ENCODE results near the gene ZC3H6.

DNA sequence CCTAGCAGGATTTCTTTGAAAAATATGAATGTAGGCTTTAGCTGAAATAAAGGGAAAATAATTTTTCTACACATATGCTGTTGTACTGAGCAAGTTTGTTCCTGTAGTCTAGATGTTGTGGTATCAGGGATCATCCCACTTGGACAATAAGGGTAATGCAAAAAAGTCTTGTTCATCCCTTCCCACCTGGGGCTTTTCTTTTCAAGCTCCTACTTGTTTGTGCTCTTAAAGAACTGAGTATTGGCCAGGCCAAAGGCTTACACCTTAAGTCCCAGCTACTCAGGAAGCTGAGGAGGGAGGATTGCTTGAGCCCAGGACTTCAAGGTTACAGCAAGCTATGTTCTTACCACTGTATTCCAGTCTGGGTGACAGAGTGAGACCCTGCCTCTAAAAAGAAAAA is 35.5 kb downstream of the ZC3H6 start:
- TF ChIP-seq CSDC2 (CRISPR knock-in tag; IDR thresholded peaks at IDR 0.05), result no peak
- no peak for TF ChIP-seq TCF4 (CRISPR knock-in tag; IDR thresholded peaks at IDR 0.05; ENCODE audit: borderline replicate concordance)
- TF ChIP-seq, protein P1, sequence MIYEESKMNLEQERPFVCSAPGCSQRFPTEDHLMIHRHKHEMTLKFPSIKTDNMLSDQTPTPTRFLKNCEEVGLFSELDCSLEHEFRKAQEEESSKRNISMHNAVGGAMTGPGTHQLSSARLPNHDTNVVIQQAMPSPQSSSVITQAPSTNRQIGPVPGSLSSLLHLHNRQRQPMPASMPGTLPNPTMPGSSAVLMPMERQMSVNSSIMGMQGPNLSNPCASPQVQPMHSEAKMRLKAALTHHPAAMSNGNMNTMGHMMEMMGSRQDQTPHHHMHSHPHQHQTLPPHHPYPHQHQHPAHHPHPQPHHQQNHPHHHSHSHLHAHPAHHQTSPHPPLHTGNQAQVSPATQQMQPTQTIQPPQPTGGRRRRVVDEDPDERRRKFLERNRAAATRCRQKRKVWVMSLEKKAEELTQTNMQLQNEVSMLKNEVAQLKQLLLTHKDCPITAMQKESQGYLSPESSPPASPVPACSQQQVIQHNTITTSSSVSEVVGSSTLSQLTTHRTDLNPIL (CRISPR knock-in tag; IDR thresholded peaks at IDR 0.05; ENCODE audit: low read depth), result no peak
- no peak for TF ChIP-seq SNAI2 (CRISPR knock-in tag; IDR thresholded peaks at IDR 0.05)
- TF ChIP-seq, protein P2, sequence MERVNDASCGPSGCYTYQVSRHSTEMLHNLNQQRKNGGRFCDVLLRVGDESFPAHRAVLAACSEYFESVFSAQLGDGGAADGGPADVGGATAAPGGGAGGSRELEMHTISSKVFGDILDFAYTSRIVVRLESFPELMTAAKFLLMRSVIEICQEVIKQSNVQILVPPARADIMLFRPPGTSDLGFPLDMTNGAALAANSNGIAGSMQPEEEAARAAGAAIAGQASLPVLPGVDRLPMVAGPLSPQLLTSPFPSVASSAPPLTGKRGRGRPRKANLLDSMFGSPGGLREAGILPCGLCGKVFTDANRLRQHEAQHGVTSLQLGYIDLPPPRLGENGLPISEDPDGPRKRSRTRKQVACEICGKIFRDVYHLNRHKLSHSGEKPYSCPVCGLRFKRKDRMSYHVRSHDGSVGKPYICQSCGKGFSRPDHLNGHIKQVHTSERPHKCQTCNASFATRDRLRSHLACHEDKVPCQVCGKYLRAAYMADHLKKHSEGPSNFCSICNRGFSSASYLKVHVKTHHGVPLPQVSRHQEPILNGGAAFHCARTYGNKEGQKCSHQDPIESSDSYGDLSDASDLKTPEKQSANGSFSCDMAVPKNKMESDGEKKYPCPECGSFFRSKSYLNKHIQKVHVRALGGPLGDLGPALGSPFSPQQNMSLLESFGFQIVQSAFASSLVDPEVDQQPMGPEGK (CRISPR knock-in tag; IDR thresholded peaks at IDR 0.05; ENCODE audit: borderline replicate concordance), result no peak
- TF ChIP-seq ZNF70 (CRISPR knock-in tag; IDR thresholded peaks at IDR 0.05), result no peak
- TF ChIP-seq TOX (CRISPR knock-in tag; IDR thresholded peaks at IDR 0.05; ENCODE audit: borderline replicate concordance), result no peak
- TF ChIP-seq ZFP3 (CRISPR knock-in tag; IDR thresholded peaks at IDR 0.05), result no peak
- TF ChIP-seq, protein P3, sequence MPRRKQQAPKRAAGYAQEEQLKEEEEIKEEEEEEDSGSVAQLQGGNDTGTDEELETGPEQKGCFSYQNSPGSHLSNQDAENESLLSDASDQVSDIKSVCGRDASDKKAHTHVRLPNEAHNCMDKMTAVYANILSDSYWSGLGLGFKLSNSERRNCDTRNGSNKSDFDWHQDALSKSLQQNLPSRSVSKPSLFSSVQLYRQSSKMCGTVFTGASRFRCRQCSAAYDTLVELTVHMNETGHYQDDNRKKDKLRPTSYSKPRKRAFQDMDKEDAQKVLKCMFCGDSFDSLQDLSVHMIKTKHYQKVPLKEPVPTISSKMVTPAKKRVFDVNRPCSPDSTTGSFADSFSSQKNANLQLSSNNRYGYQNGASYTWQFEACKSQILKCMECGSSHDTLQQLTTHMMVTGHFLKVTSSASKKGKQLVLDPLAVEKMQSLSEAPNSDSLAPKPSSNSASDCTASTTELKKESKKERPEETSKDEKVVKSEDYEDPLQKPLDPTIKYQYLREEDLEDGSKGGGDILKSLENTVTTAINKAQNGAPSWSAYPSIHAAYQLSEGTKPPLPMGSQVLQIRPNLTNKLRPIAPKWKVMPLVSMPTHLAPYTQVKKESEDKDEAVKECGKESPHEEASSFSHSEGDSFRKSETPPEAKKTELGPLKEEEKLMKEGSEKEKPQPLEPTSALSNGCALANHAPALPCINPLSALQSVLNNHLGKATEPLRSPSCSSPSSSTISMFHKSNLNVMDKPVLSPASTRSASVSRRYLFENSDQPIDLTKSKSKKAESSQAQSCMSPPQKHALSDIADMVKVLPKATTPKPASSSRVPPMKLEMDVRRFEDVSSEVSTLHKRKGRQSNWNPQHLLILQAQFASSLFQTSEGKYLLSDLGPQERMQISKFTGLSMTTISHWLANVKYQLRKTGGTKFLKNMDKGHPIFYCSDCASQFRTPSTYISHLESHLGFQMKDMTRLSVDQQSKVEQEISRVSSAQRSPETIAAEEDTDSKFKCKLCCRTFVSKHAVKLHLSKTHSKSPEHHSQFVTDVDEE (CRISPR knock-in tag; IDR thresholded peaks at IDR 0.05), result no peak
- no peak for TF ChIP-seq GLIS3 (CRISPR knock-in tag; IDR thresholded peaks at IDR 0.05)
- TF ChIP-seq RARB (CRISPR knock-in tag; IDR thresholded peaks at IDR 0.05), result no peak
- no peak for TF ChIP-seq ARNTL (CRISPR knock-in tag; IDR thresholded peaks at IDR 0.05; ENCODE audit: borderline replicate concordance, low read depth)
- TF ChIP-seq, protein P4, sequence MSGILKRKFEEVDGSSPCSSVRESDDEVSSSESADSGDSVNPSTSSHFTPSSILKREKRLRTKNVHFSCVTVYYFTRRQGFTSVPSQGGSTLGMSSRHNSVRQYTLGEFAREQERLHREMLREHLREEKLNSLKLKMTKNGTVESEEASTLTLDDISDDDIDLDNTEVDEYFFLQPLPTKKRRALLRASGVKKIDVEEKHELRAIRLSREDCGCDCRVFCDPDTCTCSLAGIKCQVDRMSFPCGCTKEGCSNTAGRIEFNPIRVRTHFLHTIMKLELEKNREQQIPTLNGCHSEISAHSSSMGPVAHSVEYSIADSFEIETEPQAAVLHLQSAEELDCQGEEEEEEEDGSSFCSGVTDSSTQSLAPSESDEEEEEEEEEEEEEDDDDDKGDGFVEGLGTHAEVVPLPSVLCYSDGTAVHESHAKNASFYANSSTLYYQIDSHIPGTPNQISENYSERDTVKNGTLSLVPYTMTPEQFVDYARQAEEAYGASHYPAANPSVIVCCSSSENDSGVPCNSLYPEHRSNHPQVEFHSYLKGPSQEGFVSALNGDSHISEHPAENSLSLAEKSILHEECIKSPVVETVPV (CRISPR knock-in tag; IDR thresholded peaks at IDR 0.05), result no peak

Measured in SK-N-SH treated with all-trans-retinoic acid at 6 μM for 48 hours (cell line).